HG03108 (cell line): ENCODE measurements around the gene UBL4B.

Source experiments
- ATAC-seq: cut with Tn5 transposase; IDR thresholded peaks from one replicate; pipeline ENCODE4 v1.9.1; 2021; ENCODE audit warnings: moderate library complexity; ENCODE audit not compliant: unreplicated experiment

Gene UBL4B

DNA sequence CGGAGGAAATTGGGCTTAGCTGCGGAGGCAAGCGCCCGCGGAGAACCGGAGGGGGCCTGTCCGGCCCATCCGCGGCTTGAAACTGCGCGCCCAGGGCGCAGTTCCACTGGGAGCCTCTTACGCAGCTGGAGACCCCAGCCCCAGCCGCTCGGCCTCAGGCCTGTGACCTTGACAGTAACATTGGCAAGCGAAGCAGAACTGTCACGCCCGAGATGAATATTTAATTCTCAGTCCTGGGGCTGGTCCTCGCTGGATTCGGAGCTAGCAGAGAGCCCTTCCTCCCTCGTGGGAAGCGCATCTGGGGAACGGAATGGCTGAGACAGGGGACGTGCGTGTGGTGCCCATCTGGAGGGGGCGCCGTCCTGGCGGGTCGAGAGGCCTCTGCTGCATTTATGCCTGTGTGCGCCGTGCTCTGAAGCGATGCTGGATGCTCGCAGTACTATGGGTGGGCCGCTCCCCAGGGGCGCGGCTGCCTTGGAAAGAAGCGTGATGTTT lies 39.0 kb downstream of the UBL4B start:
- ATAC-seq = no peak

GRCh38 chr1:110152133-110152785 lies 40.0 kb downstream of the UBL4B start:
- no peak for ATAC-seq

GRCh38 chr1:110153407-110153950 lies 41.2 kb downstream of the UBL4B start:
- no peak for ATAC-seq

DNA sequence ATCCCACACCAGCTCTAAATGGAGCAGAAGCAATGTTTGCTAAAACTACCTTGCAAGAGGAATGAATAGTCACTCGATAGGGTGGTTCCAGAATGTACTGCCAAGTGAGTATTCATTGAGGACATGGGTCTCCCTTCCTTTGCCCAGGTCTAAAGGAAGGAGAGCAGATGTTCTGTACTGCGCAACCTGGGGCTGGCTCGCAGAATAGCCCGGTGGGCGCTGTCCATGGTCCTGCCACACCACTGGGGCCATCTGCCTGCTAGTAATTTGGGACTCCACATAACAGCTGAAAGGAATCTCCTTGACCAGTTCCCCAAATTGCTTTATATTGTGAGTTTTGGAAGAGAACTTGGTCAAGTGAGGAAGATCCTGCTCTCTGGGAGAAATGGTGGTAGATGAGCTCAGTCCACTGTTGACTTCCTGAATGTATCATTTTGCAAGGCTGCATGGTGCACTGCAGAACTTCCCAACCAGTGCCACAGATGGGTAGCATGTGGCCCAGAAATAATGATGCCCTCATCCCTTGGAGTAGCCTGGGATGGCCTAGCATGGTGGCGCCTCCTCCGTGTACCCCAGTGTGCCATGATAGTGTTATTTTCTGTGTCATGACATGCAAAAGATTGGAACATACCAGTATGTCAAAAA lies 43.8 kb downstream of the UBL4B start:
- no peak for ATAC-seq

GRCh38 chr1:110158261-110158660 lies 46.0 kb downstream of the UBL4B start:
- no peak for ATAC-seq

GRCh38 chr1:110159168-110159567 lies 46.9 kb downstream of the UBL4B start:
- no peak for ATAC-seq

DNA sequence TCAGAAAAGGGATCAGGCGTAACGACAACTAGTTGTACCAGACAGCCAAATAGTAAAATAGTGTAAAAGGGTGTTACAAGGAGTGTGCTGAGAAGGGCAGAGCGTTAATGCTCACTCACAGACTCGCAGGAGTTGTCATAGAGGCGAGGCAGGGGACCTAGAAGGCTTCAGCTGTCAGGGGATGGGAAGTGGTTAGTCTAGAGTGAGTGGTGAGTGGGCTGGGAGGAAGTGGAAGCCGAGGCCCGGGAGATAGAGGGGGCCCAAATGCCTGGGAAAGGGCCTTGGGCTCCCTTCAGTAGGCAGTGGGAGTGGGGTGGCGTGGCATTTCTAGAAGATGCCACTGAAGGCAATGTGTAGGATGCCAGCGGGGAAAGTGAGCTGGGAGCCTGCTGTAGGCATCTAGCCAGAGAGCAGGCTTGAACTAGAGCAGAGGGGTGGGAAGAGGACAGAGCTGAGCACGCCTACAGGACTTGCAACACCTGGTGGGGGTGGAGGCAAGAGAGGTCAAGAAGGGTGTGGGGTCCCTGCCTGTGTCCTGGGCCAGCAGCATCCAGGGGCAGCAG lies 48.4 kb downstream of the UBL4B start:
- ATAC-seq = no peak

DNA sequence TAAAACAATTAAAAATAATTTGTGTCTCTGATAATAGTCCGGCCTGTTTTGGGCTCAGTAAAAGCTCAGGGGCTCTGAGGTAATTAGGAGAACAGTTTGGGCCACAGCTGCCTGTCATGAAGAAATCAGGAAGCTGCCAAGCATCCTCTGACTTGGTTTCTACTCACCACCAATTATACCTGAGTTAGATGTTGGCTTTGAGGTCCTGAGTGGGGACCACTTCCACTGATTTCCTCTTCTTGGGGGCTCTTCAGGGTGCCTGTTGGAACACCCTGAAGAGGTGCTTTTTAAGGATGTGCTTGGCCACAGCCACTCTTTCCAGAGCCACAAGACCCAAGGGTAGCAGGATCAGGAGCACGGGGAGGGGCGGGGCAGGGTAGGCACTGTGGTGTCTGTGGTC lies 48.9 kb downstream of the UBL4B start:
- no peak for ATAC-seq

DNA sequence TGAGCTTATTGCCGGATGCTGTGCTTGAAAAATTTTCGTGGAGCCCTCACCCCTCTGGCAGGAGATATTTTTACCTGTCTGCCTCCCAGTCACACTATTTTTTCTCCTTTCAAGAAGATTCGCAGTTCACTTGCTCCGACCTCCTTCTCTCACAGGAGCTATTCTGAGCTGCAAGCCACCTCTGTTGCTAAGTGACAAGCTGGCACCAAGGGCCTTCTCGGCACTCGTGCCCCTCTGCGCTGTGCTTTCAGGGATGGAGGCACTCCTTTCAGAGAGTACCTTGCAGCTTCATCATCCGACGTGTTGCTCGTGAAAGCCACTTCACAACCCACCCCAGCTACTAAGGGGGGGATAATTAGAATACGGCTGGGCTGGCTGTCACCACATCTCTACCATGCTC lies 49.6 kb downstream of the UBL4B start:
- ATAC-seq = no peak
